H54 (cell line): ENCODE measurements around the gene PKNOX1.
"Not testable (repeated sequence)": the region's sequence is repeated elsewhere in the genome, so short reads cannot be mapped to it uniquely, and the experiment has no call there.

ENCODE experiments used
- DNase-seq: peaks from one replicate; pipeline ENCODE4 v3.0.0; 2011; ENCODE audit warnings: low spot score, mixed read lengths; ENCODE audit not compliant: insufficient read length
- FAIRE-seq: peaks from 3 replicates; lab custom pipeline; 2011; peaks lifted over from hg19 to GRCh38; lab: Jason Lieb, UNC
- POLR2A ChIP-seq: IDR thresholded peaks from 2 replicates; pipeline ENCODE4 v1.6.1; 2011; ENCODE audit warnings: low read depth, mild to moderate bottlenecking, low read length

Gene PKNOX1

GRCh38 chr21:42973991-42974831 is at the start of gene PKNOX1:
PKNOX1 (plus strand) TSS chr21:42974562; CDS start chr21:43004382, 29,820 bp downstream.
- peak; percentile 61 for TF ChIP-seq POLR2A
- DNase-seq: peak; percentile 99
- FAIRE-seq: peak; percentile 20

GRCh38 chr21:42925114-42925926 is 49.0 kb upstream of the PKNOX1 start, which contains the start of gene ERVH48-1:
ERVH48-1 (minus strand) TSS chr21:42925630; CDS start chr21:42919006, 6,624 bp downstream.
- TF ChIP-seq POLR2A: no peak
- no peak for FAIRE-seq
- no peak for DNase-seq

DNA sequence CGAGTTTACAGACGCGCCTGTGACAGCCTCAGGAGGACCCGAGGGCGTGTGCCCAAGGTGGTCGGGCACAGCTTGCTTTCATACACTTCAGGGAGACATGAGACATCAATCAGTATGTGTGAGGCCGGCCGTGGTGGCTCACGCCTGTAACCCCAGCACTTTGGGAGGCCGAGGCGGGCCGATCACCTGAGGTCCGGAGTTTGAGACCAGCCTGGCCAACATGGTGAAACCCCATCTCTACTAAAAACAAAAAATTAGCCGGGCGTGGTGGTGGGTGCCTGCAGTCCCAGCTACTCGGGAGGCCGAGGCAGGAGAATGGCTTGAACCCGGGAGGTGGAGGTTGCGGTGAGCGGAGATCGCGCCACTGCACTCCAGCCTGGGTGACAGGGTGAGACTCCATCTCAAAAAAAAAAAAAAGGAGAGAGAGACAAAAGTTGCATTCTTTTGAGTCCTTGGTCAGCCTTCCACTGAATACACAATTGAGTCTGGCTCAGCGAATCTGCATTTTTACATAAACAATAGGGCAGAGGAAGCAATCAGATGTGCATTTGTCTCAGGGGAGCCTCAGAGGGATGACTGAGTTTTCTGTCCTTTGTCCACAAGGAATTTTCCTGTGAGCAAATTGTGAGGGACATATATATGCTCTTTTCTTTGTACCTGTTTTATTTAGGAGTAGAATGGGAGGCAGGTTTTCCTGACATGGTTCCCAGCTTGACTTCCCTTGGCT is 46.7 kb upstream of the PKNOX1 start:
- DNase-seq, FAIRE-seq: not testable (repeated sequence)

DNA sequence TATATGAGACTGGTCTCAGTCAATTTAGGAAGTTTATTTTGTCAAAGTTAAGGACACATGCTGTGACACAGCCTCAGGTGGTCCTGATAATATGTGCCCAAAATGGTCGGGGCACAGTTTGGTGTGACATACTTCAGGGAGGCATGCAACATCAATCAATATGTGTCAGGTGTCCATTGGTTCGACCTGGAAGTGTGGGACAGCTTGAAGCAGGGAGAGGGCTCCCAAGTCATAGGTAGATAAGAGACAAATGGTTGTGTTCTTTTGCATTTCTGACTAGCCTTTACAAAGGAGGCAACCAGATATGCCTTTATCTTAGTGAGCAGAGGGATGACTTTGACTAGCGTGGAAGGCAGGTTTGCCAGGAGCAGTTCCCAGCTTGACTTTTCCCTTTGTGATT is 44.4 kb upstream of the PKNOX1 start:
- DNase-seq (no peak), FAIRE-seq (no peak)
- TF ChIP-seq POLR2A: no peak

- TF ChIP-seq POLR2A: no peak
- no peak for FAIRE-seq
- DNase-seq: no peak
Measured at GRCh38 chr21:42931560-42932235, 42.7 kb upstream of the PKNOX1 start.

DNA sequence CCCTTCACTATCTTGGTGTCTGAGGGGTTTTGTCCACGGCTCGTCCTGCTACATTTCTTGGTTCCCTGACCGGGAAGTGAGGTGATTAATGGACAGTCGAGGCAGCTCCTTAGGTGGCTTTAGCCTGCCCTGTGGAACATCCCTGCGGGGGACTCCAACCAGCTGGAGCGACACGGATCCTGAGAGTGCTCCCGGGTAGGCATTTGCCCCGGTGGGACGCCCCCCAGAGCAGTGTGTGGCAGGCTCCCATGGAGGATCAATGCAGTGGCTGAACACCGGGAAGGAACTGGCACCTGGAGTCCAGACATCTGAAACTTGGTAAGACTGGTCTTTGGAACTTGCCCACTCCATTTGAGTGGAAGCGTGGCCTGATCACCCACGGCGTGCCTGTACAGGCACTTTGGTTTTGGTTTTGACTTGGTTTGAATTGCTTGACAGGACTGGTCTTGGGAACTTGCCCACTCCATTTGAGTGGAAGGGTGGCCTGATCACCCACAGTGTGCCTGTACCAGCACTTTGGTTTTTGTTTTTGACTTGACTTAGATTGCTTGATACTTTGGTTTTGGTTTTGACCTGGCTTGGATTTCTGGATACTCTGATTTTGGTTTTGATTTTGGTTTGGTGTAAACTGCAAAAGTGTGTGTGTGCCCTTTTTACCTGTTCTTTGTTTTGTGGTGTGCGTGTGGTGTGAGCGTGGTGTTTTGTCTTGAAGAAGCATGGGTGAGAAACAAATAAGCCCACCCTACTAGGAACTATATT is 41.8 kb upstream of the PKNOX1 start:
- FAIRE-seq, DNase-seq: not testable (repeated sequence)

GRCh38 chr21:42933137-42933970 is 41.0 kb upstream of the PKNOX1 start:
- DNase-seq, FAIRE-seq: not testable (repeated sequence)

DNA sequence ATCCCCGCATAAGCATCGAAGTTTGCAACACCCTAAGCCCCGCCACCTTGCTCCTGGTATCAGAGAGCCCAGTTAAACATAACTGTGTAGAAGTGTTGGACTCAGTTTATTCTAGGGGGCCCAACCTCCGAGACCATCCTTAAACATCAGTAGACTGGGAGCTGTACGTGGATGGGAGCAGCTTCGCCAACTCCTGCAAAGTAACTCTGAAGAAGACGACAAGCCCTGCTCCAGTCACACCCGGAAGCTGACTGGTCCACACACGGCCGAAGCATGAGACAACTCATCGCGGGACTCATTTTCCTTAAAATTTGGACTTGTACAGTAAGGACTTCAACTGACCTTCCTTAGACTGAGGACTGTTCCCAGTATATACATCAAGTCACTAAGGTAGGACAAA is 40.4 kb upstream of the PKNOX1 start:
- not testable (repeated sequence) for FAIRE-seq, DNase-seq

GRCh38 chr21:42936360-42936759 is 38.0 kb upstream of the PKNOX1 start:
- DNase-seq, FAIRE-seq: not testable (repeated sequence)

DNA sequence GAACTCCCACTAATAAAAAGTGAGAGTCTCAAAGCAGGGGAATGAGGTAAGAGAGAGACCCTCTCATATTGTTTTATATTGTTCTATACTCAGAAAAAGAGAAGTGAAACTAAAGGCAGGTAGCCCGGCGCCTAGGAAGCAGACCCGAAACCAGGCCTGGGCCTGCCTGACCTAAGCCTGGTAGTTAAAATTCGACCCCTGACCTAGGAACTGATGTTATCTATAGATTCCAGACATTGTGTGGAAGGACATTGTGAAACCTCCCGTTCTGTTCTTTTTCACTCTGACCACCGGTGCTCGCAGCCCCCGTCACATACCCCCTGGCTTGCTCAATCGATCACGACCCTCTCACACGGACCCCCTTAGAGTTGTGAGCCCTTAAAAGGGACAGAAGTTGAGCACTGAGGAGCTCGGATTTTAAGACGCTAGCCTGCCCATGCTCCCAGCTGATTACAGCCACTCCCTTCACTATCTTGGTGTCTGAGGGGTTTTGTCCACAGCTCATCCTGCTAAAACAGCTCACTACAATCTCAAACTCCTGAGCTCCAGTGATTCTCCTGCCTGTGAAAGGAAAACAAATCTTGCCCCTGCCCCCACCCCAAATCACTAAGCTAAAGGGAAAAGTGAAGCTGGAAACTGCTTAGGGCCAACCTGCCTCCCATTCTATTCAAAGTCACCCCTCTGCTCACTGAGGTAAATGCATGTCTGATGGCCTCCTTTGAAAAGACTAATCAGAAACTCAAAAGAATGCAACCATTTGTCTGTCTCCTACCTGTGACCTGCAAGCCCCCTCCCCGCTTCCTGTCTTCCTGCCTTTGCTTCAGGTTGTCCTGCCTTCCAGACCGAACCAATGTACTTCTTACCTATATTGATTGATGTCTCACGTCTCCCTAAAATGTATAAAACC is 37.1 kb upstream of the PKNOX1 start:
- FAIRE-seq, DNase-seq: not testable (repeated sequence)

GRCh38 chr21:42937960-42938605 is 36.3 kb upstream of the PKNOX1 start:
- DNase-seq (no peak), FAIRE-seq (no peak)
- TF ChIP-seq POLR2A: no peak

GRCh38 chr21:42938606-42938995 is 35.8 kb upstream of the PKNOX1 start:
- FAIRE-seq, DNase-seq: not testable (repeated sequence)
